Cardiac fibroblast (primary cell): ENCODE results near the gene TENM4.

Source experiments
- DNase-seq, 2 donors: peaks; one replicate each; pipeline versions ENCODE4 v3.0.0 to v3.0.0-alpha.2; 2010; ENCODE audit warnings: low read depth in 2 of 2
- H3K4me3 ChIP-seq, 2 donors: replicated peaks in 1 of 2; 1 replicate in 1 of 2; 2 replicates in 1 of 2; pipeline ENCODE4 v1.5.1; 2011; ENCODE audit warnings: low read depth in 2 of 2, low read length in 2 of 2, mild to moderate bottlenecking in 2 of 2, moderate library complexity in 1 of 2
- TF ChIP-seq, protein P1 (sequence below): IDR thresholded peaks from one replicate; pipeline ENCODE4 v1.5.1; 2011; ENCODE audit warnings: low read depth, mild to moderate bottlenecking, low read length, inconsistent platforms

The TENM4 gene

GRCh38 chr11:78907636-78908035 lies 533.2 kb downstream of the TENM4 start:
- DNase-seq = no peak
- TF ChIP-seq, protein P1, sequence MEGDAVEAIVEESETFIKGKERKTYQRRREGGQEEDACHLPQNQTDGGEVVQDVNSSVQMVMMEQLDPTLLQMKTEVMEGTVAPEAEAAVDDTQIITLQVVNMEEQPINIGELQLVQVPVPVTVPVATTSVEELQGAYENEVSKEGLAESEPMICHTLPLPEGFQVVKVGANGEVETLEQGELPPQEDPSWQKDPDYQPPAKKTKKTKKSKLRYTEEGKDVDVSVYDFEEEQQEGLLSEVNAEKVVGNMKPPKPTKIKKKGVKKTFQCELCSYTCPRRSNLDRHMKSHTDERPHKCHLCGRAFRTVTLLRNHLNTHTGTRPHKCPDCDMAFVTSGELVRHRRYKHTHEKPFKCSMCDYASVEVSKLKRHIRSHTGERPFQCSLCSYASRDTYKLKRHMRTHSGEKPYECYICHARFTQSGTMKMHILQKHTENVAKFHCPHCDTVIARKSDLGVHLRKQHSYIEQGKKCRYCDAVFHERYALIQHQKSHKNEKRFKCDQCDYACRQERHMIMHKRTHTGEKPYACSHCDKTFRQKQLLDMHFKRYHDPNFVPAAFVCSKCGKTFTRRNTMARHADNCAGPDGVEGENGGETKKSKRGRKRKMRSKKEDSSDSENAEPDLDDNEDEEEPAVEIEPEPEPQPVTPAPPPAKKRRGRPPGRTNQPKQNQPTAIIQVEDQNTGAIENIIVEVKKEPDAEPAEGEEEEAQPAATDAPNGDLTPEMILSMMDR = no peak
- no peak overlapping the region for H3K4me3 ChIP-seq

- TF ChIP-seq, protein P1 = no peak
- no peak overlapping the region for H3K4me3 ChIP-seq
- no peak for DNase-seq
Measured at GRCh38 chr11:78906566-78906965, 534.3 kb downstream of the TENM4 start.

GRCh38 chr11:78905756-78906155 lies 535.1 kb downstream of the TENM4 start:
- H3K4me3 ChIP-seq = no peak overlapping the region
- TF ChIP-seq, protein P1 = no peak
- DNase-seq = no peak

- no peak overlapping the region for H3K4me3 ChIP-seq
- TF ChIP-seq, protein P1 = no peak
- DNase-seq = no peak
Measured at GRCh38 chr11:78902771-78903507, 537.9 kb downstream of the TENM4 start.

GRCh38 chr11:78901831-78902230 lies 539.0 kb downstream of the TENM4 start:
- no peak for DNase-seq
- TF ChIP-seq, protein P1 = no peak
- no peak overlapping the region for H3K4me3 ChIP-seq

DNA sequence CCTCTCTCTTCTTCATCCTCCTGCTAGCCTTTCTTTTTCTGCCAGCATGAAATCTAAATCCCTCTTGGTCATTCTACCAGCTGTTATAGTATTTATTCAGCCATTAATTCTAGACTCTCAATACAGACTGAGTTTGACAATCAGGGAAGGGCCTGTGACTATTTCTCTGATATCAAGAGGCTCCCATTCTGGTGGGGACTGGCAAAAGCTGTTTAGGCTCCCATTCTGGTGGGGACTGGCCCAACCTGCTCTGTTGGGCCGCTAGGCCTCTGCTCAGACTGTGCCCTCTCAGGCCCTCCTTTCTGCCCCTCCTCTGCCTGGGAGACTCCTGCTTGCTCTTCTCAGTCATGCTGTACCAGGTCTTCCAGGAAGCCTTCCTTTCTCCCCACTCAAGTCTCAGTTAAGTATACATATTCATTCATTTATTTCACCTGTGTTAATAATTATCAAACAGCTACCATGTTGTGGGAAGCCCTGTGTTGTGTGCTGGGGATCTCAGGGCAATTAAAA lies 542.5 kb downstream of the TENM4 start:
- DNase-seq = no peak
- TF ChIP-seq, protein P1 = no peak

More for the DNA sequence above, 542.5 kb downstream of the TENM4 start:
- H3K4me3 ChIP-seq = no peak overlapping the region
